ENCODE results near the gene ELMO1.
"Not testable (repeated sequence)": the region's sequence is repeated elsewhere in the genome, so short reads cannot be mapped to it uniquely, and the experiment has no call there.

ELMO1 gene

DNA sequence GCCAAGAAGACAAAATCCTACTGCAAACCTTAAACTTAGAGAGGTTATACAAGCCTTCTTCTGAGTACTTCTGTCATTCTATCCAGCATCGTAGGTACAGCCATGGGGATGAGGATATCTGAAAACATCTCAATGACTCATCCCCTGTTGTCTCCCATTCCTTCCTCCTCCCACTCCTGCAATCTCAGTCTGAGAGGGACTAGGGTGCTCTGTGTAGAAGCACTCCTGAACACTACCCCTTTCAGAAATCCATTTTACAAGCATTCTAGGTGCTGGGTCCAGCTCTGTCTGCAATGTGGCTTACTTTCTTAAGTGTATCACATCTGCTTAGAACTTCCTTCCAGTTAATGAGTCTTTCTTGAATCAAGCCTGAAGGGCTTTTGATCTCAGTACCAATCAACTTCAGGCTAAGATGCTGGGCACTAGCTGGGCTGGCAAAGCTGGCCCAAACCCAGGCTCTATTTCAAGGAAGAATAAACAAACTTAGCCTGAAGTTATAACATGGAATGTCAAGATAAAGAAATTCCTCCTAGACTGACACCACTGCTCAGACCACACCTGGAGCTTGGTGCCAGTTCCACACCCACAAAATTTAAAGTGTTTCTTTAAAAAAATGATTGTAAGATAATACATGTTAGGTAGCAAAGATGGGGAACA, 454.1 kb downstream of the ELMO1 start:
- DNase-seq: no peak

DNA sequence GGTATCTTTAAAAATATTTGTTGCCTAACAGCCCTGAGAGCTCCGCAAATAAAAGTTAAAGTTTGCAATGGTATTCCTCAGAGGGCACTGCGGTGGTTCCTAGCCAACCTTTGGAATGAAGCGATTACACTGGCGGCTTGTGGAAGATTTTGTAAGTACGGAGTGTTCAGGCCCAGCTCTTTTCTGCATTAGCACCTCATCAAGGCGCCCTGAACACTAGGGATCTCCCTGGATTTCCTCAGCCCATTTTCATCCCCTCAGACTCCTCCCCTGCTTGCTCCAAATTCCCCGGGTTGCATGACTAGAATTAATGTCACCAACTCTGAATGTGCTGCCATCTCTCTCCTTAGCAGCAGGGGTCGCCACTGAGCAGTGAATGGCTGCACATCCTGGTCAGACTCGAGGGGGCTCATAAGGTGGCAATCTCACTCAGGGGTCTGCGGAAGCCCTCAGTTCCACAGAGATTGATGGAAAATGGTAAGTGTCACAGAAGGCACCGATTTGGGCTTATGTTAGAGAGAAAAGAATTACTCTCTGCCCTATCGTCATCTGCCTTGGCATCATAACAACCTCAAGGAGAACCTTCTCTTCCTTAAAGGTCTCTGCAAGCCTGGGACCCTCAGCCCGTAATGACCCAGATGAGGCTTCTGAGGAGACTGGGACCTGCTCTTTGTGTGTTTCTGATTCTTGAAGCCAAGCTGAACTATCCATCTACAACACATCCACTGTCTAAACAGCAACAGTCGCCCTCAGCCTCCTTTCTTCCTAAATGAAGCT, 461.5 kb downstream of the ELMO1 start:
- peak; percentile 46 to 51 for DNase-seq

DNA sequence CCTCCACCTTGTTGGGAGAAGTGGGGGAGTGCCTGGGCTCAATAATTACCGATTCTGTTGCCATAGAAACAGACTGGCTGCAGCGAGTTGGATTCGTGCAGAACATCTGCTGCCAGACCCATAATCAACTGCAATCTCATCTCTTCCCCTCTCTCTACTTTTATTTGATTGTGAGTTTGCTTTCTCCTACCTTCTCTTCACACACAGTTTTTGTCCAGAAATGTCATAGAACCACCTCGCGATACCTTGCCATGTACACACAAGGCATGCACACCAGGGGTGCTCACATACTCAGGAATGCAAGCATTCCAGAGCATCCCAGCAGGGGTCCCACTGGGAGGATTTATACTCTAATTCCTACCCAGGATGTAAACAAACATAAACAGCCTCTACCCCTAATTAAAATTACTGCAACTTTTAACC, 462.1 kb downstream of the ELMO1 start:
- no peak for DNase-seq

GRCh38 chr7:36985866-36986400, 462.7 kb downstream of the ELMO1 start:
- DNase-seq: no peak

GRCh38 chr7:36985316-36985715, 463.3 kb downstream of the ELMO1 start:
- no peak for DNase-seq

GRCh38 chr7:36984710-36985312, 463.9 kb downstream of the ELMO1 start:
- DNase-seq: no peak

GRCh38 chr7:36984041-36984521, 464.6 kb downstream of the ELMO1 start:
- no peak for DNase-seq

GRCh38 chr7:36982766-36983165, 465.9 kb downstream of the ELMO1 start:
- DNase-seq: no peak

- DNase-seq: no peak
Observed at GRCh38 chr7:36979810-36980248, 468.8 kb downstream of the ELMO1 start.

- DNase-seq: no peak
Observed at GRCh38 chr7:36978461-36978860, 470.2 kb downstream of the ELMO1 start.

- DNase-seq: no peak
Observed at GRCh38 chr7:36977878-36978277, 470.8 kb downstream of the ELMO1 start.

DNA sequence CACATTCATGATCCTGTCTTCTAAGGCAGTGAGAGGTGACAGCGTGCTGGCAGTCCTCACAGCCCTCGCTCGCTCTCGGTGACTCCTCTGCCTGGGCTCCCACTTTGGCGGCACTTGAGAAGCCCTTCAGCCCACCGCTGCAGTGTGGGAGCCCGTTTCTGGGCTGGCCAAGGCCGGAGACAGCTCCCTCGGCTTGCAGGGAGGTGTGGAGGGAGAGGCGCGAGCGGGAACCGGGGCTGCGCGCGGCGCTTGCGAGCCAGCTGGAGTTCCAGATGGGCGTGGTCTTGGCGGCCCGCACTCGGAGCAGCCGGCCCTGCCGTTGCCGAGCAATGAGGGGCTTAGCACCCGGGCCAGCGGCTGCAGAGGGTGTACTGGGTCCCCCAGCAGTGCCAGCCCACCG, 475.1 kb downstream of the ELMO1 start:
- DNase-seq: not testable (repeated sequence)

DNA sequence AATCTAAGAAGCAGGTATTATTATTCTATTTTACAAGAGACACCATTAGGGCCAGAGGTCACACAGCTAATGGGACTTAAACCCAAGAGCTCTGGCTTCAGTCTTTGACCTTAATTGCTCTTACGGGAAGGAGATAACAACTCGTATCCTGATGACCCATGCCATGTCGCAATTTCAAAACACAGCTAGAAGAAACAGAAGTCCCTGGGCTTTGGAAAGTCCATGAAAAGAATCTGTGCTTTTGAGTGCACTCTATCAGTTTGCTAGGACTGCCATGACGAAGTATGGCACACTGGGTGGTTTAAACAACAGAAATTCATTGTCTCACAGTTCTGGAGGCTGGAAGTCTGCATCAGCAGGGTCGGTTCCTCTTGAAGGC, 476.5 kb downstream of the ELMO1 start:
- no peak for DNase-seq

DNA sequence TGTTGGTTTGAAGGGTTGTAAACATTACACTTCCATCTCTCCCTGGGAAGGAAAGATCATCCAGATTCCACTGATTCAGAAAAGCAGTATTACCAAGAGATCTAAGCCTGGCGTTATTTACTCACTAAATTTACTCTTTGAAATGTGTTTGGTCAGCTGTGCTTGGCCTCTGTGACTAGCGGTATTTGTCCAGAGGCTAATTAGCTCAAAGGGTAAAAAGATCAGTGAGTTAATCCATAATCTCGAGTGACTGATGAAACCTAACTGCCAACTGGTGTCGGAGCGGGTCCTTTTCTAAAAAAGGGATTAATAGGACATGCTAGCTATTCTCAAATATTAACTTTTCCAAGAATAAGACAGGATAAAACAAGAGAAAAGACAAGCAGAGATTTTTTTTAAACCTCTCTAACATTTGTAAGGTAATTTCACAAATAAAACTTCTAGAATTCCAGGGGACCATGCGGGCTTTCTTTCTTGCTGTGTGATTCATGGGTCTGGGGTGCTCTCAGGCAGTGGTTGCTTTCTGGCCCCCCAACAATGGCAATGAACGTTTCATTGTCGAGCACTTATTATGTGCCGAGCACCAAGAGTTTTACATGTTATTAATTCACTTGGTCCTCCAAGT, 477.0 kb downstream of the ELMO1 start:
- no peak for DNase-seq

- no peak for DNase-seq
Observed at GRCh38 chr7:36970551-36971514, 477.8 kb downstream of the ELMO1 start.

DNA sequence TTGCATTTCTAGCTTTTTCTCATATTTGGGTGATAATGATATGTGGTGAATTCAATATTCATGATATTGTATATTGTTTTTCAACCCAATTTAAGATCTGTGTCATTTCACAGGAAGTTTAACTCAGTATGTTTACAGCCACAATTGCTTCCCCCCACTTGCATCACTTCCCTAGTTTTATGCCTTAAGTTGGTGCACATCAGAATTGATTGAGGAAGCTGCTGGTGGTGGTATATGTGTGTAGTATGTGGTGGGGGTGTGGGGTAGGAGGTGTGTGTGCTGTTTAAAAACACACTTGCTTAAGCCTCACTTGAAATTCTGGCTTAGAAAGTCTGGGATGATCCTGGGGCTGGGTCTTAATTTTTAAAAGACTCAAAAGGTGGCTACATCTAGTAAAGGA, 479.3 kb downstream of the ELMO1 start:
- no peak for DNase-seq

GRCh38 chr7:36967387-36967786, 481.3 kb downstream of the ELMO1 start:
- no peak for DNase-seq

DNA sequence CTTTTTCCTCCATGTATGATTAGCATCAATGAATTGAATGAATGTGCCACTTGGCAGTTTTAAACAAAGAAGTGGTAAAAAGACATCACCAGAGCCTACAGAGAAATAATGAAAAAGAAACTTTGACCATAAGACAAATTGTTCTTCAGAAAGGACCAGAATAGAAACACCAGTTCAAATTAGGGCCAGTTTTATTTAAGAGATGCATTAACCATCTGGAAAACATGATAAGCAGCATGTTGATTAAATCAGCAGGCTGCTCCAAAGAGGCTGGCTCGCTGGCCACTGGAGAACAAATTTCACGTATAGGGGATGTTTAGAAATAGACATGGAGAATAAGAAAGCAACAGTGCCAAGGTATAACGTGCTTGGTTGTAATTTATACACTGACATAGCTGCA, 482.0 kb downstream of the ELMO1 start:
- DNase-seq: no peak

DNA sequence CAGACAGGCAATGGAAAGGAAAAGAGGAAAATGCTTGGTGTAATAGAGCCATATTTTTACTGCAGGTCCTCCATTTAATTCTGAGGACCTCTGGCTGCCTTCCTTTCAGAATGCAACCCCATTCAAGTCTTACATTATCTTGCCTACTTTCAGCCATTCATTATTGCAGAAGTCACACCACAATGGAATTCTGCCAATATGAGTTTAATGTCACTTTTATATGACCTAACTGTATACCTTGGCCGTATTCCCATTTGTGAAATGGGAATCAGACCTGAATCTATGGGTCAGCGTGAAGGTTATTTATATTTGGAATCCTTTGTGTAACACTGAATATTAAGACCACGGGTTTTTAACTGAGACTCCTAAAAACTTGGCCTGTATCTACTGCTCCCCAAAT, 482.6 kb downstream of the ELMO1 start:
- DNase-seq: no peak

- no peak for DNase-seq
Observed at GRCh38 chr7:36965625-36966024, 483.0 kb downstream of the ELMO1 start.

- no peak for DNase-seq
Observed at GRCh38 chr7:36964297-36964696, 484.4 kb downstream of the ELMO1 start.

- no peak for DNase-seq
Observed at GRCh38 chr7:36962367-36962766, 486.3 kb downstream of the ELMO1 start.
